ENCODE results near the gene DZIP1. TPM values are rescaled to one million over a fixed set of nuclear protein-coding genes. Genes with fewer than 3 reads are reported as not detected.
"Not testable (repeated sequence)": the region's sequence is repeated elsewhere in the genome, so short reads cannot be mapped to it uniquely, and the experiment has no call there.

Gene DZIP1
- total and polyA plus RNA-seq, 9 donors, result 23.3 to 40.6 (median 30.5) TPM

DNA sequence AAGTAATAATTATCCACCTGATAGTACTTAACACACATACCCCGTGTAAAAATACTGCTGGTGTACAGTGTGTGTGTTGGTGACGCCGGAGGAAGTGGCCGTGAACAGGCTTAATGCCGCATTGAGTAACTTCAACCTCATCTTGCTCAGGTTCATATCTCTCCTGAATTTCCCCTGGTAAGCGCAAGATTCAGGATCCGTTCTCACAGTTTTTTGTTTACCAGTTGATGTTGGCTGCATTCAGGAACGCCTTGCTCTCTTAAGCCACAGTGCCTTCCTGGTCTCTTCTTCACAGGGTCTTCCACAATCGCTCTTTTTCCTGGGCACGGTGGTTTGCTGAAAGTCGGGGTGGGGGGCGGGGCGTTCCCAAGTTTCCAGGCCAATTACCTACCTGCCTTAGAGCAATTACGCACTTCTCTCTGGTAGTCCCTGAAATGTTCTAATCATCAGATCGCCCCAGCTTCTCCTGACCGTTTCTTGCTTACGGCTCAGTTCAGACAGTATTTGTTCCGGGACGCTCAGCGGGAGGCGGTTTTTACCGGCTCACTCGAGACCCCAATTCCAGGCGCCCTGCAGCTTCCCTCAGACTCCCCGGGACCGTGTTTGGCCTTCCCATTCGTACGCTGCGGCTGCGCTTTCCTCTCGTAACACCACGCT is 31.7 kb upstream of the DZIP1 start:
- no peaks in the 10 kb centered on the region for H3K27me3 ChIP-seq (ENCODE audit: control insufficient read depth, insufficient read depth, low read length)
- H3K4me1 ChIP-seq (ENCODE audit: control insufficient read depth, insufficient read depth, low read length), result peaks cover 3% of the 10 kb centered on the region
- peaks cover 7% of the 10 kb centered on the region for H3K9me3 ChIP-seq (replicated peaks; ENCODE audit: control insufficient read depth, low read depth, low read length)
- peak overlapping the region; percentile 85 for H3K4me3 ChIP-seq (ENCODE audit: low read length)
- H3K27ac ChIP-seq (ENCODE audit: low read length), result peak overlapping the region; percentile 96
- H3K36me3 ChIP-seq (ENCODE audit: control insufficient read depth, insufficient read depth, low read length), result no peaks in the 10 kb centered on the region
- no peak for DNase-seq
- under 1% methylated on average over 26 of the region's 32 CpGs for WGBS (ENCODE audit: insufficient coverage)

DNA sequence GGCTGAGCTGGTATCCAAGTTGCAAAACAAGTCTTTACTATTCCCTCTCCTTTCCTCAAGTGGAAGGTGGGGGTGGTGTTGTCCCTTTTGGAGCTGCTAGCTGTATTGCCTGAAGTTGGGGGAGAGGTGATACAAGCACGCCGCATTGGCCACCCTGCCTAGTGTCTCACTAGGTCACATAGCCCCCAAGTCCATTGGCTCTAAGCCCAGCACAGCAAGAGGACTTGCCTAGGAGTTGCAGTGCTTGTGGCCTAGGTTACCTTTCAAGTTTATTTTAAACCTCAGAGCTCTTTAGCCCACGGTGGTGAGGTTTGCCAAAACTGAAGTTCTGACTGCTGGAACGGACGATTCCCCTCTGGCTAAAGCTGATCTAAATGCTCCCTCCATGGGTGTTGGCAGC is 27.1 kb upstream of the DZIP1 start:
- DNase-seq, result no peak
- peaks cover 30% of the 10 kb centered on the region for H3K9me3 ChIP-seq (replicated peaks; ENCODE audit: control insufficient read depth, low read depth, low read length)
- no peaks in the 10 kb centered on the region for H3K36me3 ChIP-seq (ENCODE audit: control insufficient read depth, insufficient read depth, low read length)
- no peak overlapping the region for H3K27ac ChIP-seq (ENCODE audit: low read length)
- 100% methylated on average over 3 of the region's 5 CpGs for WGBS (ENCODE audit: insufficient coverage)
- H3K27me3 ChIP-seq (ENCODE audit: control insufficient read depth, insufficient read depth, low read length), result no peaks in the 10 kb centered on the region
- no peak overlapping the region for H3K4me3 ChIP-seq (ENCODE audit: low read length)
- H3K4me1 ChIP-seq (ENCODE audit: control insufficient read depth, insufficient read depth, low read length), result no peaks in the 10 kb centered on the region

DNA sequence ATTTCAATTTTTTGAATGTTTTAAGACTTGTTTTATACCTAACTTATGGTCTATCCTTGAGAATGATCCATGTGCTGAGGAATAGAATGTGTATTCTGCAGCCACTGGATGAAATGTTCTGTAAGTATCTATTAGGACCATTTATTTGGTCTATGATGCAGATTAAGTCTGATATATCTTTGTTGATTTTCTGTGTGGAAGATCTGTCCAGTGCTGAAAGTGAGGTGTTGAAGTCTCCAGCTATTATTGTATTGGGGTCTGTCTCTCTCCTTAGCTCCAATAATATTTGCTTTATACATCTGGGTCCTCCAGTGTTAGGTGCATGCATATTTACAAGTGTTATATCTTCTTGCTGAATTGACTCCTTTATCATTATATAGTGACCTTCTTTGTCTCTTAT is 22.7 kb upstream of the DZIP1 start:
- not testable (repeated sequence) for H3K27ac ChIP-seq (ENCODE audit: low read length); H3K4me1 ChIP-seq (ENCODE audit: control insufficient read depth, insufficient read depth, low read length); H3K4me3 ChIP-seq (ENCODE audit: low read length); H3K36me3 ChIP-seq (ENCODE audit: control insufficient read depth, insufficient read depth, low read length); H3K27me3 ChIP-seq (ENCODE audit: control insufficient read depth, insufficient read depth, low read length); DNase-seq
- peaks cover 38% of the 10 kb centered on the region for H3K9me3 ChIP-seq (replicated peaks; ENCODE audit: control insufficient read depth, low read depth, low read length)

DNA sequence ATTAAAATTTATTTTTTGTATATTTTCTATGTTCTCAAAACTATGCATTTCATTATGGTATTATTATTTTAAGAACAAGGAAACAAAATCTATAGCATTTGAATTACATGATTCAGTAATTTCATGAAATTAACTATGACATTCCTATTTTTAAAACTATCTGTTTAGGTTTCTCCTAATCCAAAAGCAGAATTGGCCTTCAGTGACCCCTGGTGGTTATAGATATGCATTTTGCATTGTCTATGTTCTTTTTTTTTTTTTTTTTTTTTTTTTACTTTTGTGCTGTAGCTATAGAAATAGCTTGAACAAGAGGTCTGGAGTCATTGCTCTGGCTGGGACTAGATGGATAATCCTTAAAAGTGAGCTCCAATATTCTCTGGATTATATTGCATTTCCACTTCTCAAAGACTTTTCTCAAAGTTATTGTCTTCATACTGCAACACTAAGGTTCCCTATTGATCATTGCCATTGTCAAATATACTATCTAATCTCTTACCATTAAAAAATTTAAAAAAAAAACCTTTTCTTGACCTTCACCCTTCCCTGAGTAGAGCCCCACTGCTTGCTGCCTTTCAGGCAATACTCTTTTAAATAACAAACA is 16.6 kb upstream of the DZIP1 start:
- peaks cover 4% of the 10 kb centered on the region for H3K9me3 ChIP-seq (replicated peaks; ENCODE audit: control insufficient read depth, low read depth, low read length)
- no peaks in the 10 kb centered on the region for H3K4me1 ChIP-seq (ENCODE audit: control insufficient read depth, insufficient read depth, low read length)
- peak; percentile 79 for DNase-seq
- no peak overlapping the region for H3K27ac ChIP-seq (ENCODE audit: low read length)
- H3K27me3 ChIP-seq (ENCODE audit: control insufficient read depth, insufficient read depth, low read length), result no peaks in the 10 kb centered on the region
- H3K36me3 ChIP-seq (ENCODE audit: control insufficient read depth, insufficient read depth, low read length), result no peaks in the 10 kb centered on the region
- no peak overlapping the region for H3K4me3 ChIP-seq (ENCODE audit: low read length)

DNA sequence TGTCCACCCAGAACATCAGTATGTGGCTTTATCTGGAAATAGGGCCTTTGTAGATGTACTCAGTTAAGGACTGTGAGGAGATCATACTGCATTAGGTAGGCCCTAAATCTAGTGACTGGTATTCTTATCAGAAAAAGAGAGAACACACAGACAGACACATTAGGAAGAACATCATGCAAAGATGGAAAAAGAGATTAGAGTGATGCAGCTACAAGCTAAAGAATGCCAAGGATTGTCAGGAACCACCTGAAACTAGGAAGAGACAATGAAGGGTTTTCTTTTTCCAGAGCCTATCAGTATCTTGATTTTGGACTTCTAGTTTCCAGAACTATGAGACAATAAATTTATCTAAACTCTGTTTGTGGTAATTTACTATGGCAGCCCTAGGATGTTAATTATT is 15.0 kb upstream of the DZIP1 start:
- Histone ChIP-seq H3K27ac (ENCODE audit: low read length) (no peak overlapping the region), H3K4me1 (ENCODE audit: control insufficient read depth, insufficient read depth, low read length) (no peaks in the 10 kb centered on the region), H3K27me3 (ENCODE audit: control insufficient read depth, insufficient read depth, low read length) (no peaks in the 10 kb centered on the region), H3K36me3 (ENCODE audit: control insufficient read depth, insufficient read depth, low read length) (no peaks in the 10 kb centered on the region), H3K9me3 (replicated peaks; ENCODE audit: control insufficient read depth, low read depth, low read length) (no peaks in the 10 kb centered on the region), H3K4me3 (ENCODE audit: low read length) (no peak overlapping the region)
- no peak for DNase-seq

DNA sequence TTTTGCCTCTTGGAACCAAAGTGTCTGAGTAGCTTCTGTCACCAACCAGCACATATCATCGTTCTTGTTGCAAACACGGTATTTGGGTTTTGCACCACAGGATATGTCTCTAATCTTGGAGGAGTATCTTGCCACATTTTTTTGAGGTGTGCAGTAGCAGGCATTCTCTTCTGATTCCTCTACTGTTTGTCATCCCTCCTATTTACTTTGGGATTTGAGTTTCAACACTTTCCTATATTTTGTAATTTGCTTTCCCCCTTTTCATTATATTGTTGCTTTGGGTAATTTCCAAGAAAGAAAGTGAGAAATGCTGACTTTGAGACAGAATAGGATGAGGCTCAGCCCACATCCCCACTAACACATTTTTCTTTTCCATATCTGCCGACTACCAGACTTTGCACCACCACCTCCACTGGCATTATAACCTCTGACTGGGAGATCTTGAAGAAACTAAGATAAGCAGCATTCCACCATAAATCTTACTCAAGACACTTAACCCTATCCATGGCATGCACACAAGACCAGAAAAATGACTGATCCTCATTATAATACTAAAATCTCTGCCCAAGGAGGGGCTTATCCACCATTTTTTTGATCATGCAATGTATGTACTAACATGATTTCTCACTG is 12.0 kb upstream of the DZIP1 start:
- WGBS (ENCODE audit: insufficient coverage), result 86% methylated on average over 1 of the region's 3 CpGs
- H3K27ac ChIP-seq (ENCODE audit: low read length), result no peak overlapping the region
- no peaks in the 10 kb centered on the region for H3K9me3 ChIP-seq (replicated peaks; ENCODE audit: control insufficient read depth, low read depth, low read length)
- H3K27me3 ChIP-seq (ENCODE audit: control insufficient read depth, insufficient read depth, low read length), result no peaks in the 10 kb centered on the region
- H3K36me3 ChIP-seq (ENCODE audit: control insufficient read depth, insufficient read depth, low read length), result no peaks in the 10 kb centered on the region
- H3K4me1 ChIP-seq (ENCODE audit: control insufficient read depth, insufficient read depth, low read length), result no peaks in the 10 kb centered on the region
- no peak for DNase-seq
- H3K4me3 ChIP-seq (ENCODE audit: low read length), result no peak overlapping the region

DNA sequence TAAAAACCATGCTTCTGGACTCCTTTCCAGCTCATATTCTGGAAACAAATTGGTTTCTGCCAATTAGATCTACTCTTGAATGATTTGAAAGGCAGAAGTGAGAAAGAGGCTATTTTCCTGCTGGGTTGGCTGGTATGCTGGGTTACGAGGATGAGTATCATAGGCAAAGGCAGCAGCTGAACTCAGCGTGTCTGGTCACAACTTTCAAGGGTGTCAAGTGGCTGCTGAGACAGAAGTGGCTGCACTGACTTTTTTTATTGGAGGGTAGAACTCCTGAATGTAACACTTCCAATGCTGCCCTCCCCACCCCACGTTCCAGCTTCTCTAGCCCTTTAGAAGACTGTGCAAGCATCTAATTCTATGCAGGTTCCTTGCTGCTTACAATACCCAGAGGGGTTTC is 8.3 kb upstream of the DZIP1 start:
- H3K27ac ChIP-seq (ENCODE audit: low read length), result no peak overlapping the region
- no peaks in the 10 kb centered on the region for H3K9me3 ChIP-seq (replicated peaks; ENCODE audit: control insufficient read depth, low read depth, low read length)
- 47% methylated on average over 2 of the region's 3 CpGs for WGBS (ENCODE audit: insufficient coverage)

DNA sequence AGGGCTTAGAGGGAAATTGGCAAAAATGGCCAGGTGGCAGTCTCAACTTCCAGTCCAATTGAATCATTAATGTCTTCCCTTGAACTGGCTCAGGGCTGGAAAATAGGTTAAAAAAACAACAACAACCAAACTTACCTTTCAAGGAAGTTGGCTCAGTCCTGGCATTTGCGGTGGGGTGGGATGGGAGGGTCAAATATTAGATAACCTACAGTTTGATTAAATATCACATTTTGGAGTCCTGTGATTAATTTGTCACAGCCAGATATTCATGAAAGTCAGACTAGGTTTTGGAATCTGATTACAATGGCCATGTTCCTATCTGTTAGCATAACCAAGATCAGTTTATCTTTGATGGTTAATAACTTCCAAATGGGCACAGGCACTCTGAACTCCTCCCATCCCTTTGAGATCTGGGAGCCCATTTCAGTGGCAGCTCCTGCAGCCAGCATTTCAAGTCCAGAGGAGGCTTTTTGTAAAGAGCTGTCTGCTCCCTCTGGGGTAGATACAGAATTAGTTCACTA is 7.8 kb upstream of the DZIP1 start:
- Histone ChIP-seq H3K4me3 (ENCODE audit: low read length) (no peak overlapping the region), H3K4me1 (ENCODE audit: control insufficient read depth, insufficient read depth, low read length) (no peaks in the 10 kb centered on the region), H3K36me3 (ENCODE audit: control insufficient read depth, insufficient read depth, low read length) (no peaks in the 10 kb centered on the region), H3K27me3 (ENCODE audit: control insufficient read depth, insufficient read depth, low read length) (no peaks in the 10 kb centered on the region), H3K9me3 (replicated peaks; ENCODE audit: control insufficient read depth, low read depth, low read length) (no peaks in the 10 kb centered on the region), H3K27ac (ENCODE audit: low read length) (no peak overlapping the region)
- no CpG with 5 or more reads among the region's 1 CpG for WGBS (ENCODE audit: insufficient coverage)
- DNase-seq, result no peak

More for the DNA sequence above, 8.3 kb upstream of the DZIP1 start:
- no peaks in the 10 kb centered on the region for H3K36me3 ChIP-seq (ENCODE audit: control insufficient read depth, insufficient read depth, low read length)
- DNase-seq, result no peak
- H3K4me1 ChIP-seq (ENCODE audit: control insufficient read depth, insufficient read depth, low read length), result no peaks in the 10 kb centered on the region
- H3K4me3 ChIP-seq (ENCODE audit: low read length), result no peak overlapping the region
- H3K27me3 ChIP-seq (ENCODE audit: control insufficient read depth, insufficient read depth, low read length), result no peaks in the 10 kb centered on the region

DNA sequence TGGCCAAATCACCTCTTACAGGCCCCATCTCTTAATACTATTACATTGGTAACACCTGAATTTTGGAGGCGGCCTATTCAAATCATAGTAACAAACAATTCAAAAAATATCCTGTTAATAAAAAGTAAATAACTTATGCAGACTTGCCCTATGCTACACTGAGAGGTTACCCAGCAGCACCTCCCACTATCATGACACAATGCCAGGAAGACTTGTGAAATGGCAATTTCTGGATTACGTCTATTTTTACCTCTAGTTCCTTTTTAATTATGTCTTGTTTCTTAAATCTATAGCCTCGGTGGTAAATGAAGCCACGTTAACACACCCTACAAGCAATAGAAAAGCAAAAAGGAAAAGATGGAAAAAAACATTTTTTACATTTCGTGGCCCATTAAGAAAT is 6.2 kb upstream of the DZIP1 start:
- Histone ChIP-seq H3K4me1 (ENCODE audit: control insufficient read depth, insufficient read depth, low read length) (no peaks in the 10 kb centered on the region), H3K36me3 (ENCODE audit: control insufficient read depth, insufficient read depth, low read length) (no peaks in the 10 kb centered on the region), H3K9me3 (replicated peaks; ENCODE audit: control insufficient read depth, low read depth, low read length) (no peaks in the 10 kb centered on the region), H3K27ac (ENCODE audit: low read length) (no peak overlapping the region), H3K27me3 (ENCODE audit: control insufficient read depth, insufficient read depth, low read length) (no peaks in the 10 kb centered on the region), H3K4me3 (ENCODE audit: low read length) (no peak overlapping the region)
- no peak for DNase-seq
- WGBS (ENCODE audit: insufficient coverage), result no CpG with 5 or more reads among the region's 5 CpGs

DNA sequence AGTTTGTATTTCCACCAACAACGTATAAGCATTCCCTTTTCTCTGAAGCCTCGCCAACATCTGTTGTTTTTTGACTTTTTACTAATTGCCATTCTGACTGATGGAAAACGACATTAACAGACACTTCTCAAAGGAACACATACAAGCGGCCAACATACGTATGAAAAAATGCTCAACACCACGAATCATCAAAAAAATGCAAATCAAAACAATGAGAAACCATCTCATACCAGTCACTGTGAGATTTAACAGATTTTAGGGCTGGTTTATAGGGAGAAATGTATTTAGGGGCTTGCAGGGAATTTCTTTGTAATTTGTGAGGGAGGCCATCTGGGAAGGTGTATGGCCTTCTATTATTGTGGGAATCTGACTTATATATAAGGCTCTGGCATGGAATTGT is 2.8 kb upstream of the DZIP1 start:
- H3K27me3 ChIP-seq (ENCODE audit: control insufficient read depth, insufficient read depth, low read length), result no peaks in the 10 kb centered on the region
- H3K9me3 ChIP-seq (replicated peaks; ENCODE audit: control insufficient read depth, low read depth, low read length), result no peaks in the 10 kb centered on the region
- no peak overlapping the region for H3K27ac ChIP-seq (ENCODE audit: low read length)
- no peak for DNase-seq
- no peak overlapping the region for H3K4me3 ChIP-seq (ENCODE audit: low read length)
- H3K4me1 ChIP-seq (ENCODE audit: control insufficient read depth, insufficient read depth, low read length), result peaks cover 9% of the 10 kb centered on the region
- WGBS (ENCODE audit: insufficient coverage), result 66% methylated on average over 2 of the region's 6 CpGs
- H3K36me3 ChIP-seq (ENCODE audit: control insufficient read depth, insufficient read depth, low read length), result no peaks in the 10 kb centered on the region

Measured in muscle of leg (tissue), 11 donors.